Measurements from ENCODE around the gene PEX5L. TPM values are rescaled to one million over a fixed set of nuclear protein-coding genes. Genes with fewer than 3 reads are reported as not detected.

Gene PEX5L
- total RNA-seq, 1 donor from 2014 or later, result 1.0 TPM

- Mint-ChIP-seq H3K9me3 (ENCODE audit: low read depth) (no peaks in the 10 kb centered on the region), H3K27me3 (no peaks in the 10 kb centered on the region), H3K4me1 (ENCODE audit: low read depth) (no peaks in the 10 kb centered on the region), H3K27ac (no peak overlapping the region), H3K4me3 (ENCODE audit: low read depth) (no peak overlapping the region), H3K36me3 (ENCODE audit: insufficient read depth) (no peaks in the 10 kb centered on the region)
- TF ChIP-seq CTCF (IDR thresholded peaks at IDR 0.05; ENCODE audit: unreplicated experiment), result no peak
- DNase-seq (ENCODE audit: low spot score, unreplicated experiment), result no peak
Observed at GRCh38 chr3:179958759-179959158, 78.0 kb downstream of the PEX5L start.

GRCh38 chr3:179958143-179958542 lies 78.6 kb downstream of the PEX5L start:
- TF ChIP-seq CTCF (IDR thresholded peaks at IDR 0.05; ENCODE audit: unreplicated experiment), result no peak
- H3K4me3 Mint-ChIP-seq (ENCODE audit: low read depth), result no peak overlapping the region
- H3K4me1 Mint-ChIP-seq (ENCODE audit: low read depth), result no peaks in the 10 kb centered on the region
- H3K27me3 Mint-ChIP-seq, result no peaks in the 10 kb centered on the region
- no peaks in the 10 kb centered on the region for H3K9me3 Mint-ChIP-seq (ENCODE audit: low read depth)
- H3K36me3 Mint-ChIP-seq (ENCODE audit: insufficient read depth), result no peaks in the 10 kb centered on the region
- no peak for DNase-seq (ENCODE audit: low spot score, unreplicated experiment)
- no peak overlapping the region for H3K27ac Mint-ChIP-seq

GRCh38 chr3:179957264-179957845 lies 79.4 kb downstream of the PEX5L start:
- Mint-ChIP-seq H3K4me1 (ENCODE audit: low read depth) (no peaks in the 10 kb centered on the region), H3K27me3 (no peaks in the 10 kb centered on the region), H3K27ac (no peak overlapping the region), H3K9me3 (ENCODE audit: low read depth) (peaks cover 1% of the 10 kb centered on the region), H3K36me3 (ENCODE audit: insufficient read depth) (no peaks in the 10 kb centered on the region), H3K4me3 (ENCODE audit: low read depth) (no peak overlapping the region)
- no peak for TF ChIP-seq CTCF (IDR thresholded peaks at IDR 0.05; ENCODE audit: unreplicated experiment)
- DNase-seq (ENCODE audit: low spot score, unreplicated experiment), result no peak

- no peaks in the 10 kb centered on the region for H3K4me1 Mint-ChIP-seq (ENCODE audit: low read depth)
- H3K36me3 Mint-ChIP-seq (ENCODE audit: insufficient read depth), result no peaks in the 10 kb centered on the region
- H3K4me3 Mint-ChIP-seq (ENCODE audit: low read depth), result no peak overlapping the region
- H3K27ac Mint-ChIP-seq, result no peak overlapping the region
- no peak for DNase-seq (ENCODE audit: low spot score, unreplicated experiment)
- H3K9me3 Mint-ChIP-seq (ENCODE audit: low read depth), result peaks cover 3% of the 10 kb centered on the region
- TF ChIP-seq CTCF (IDR thresholded peaks at IDR 0.05; ENCODE audit: unreplicated experiment), result no peak
- H3K27me3 Mint-ChIP-seq, result no peaks in the 10 kb centered on the region
Observed at GRCh38 chr3:179956416-179956830, 80.3 kb downstream of the PEX5L start.

GRCh38 chr3:179955809-179956208 lies 80.9 kb downstream of the PEX5L start:
- DNase-seq (ENCODE audit: low spot score, unreplicated experiment), result no peak
- Mint-ChIP-seq H3K36me3 (ENCODE audit: insufficient read depth) (no peaks in the 10 kb centered on the region), H3K27ac (no peak overlapping the region), H3K4me3 (ENCODE audit: low read depth) (no peak overlapping the region), H3K9me3 (ENCODE audit: low read depth) (peaks cover 3% of the 10 kb centered on the region), H3K4me1 (ENCODE audit: low read depth) (no peaks in the 10 kb centered on the region), H3K27me3 (no peaks in the 10 kb centered on the region)
- TF ChIP-seq CTCF (IDR thresholded peaks at IDR 0.05; ENCODE audit: unreplicated experiment), result no peak

Measured in progenitor cell of endocrine pancreas (in vitro differentiated cells).